ENCODE results near the gene SEMA3B.

The SEMA3B gene

DNA sequence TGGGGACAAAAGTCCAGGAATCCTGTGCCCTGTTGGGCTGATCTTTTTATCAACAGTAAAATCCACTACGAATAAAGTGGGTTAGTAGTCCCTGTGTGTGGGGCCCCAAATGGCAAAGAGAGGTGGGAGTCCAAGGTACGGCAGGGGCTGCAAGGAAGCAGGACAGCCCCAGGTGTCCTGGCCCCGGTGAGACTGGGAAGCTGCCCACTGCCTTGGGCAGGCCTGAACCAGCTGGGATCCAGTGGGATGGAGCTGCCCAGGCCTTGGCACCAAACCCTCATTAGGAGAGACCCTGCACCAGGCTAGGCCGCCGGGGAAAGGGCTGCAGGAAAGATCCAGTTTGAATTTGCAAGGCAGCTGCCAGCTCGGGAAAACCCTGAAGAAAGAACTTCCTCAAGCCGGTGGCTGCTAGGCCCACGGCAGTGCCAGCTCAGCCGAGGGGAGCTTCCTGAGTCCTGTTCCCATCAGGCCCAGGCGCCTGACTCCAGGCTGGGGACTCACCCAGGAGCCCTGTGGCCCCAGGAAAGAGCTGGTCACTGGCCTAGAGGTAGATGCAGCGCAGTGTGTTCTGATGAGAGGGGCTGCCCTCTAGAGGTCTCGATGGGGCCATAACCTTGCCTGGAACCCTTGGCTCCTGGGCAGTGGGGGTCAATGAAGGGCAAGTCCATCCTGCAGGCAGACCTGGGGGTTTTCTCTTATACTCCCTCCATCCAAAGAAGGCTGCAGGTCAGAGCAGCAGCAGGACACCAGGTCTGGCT lies 47.4 kb upstream of the SEMA3B start (continued):
- TF ChIP-seq, protein P1, sequence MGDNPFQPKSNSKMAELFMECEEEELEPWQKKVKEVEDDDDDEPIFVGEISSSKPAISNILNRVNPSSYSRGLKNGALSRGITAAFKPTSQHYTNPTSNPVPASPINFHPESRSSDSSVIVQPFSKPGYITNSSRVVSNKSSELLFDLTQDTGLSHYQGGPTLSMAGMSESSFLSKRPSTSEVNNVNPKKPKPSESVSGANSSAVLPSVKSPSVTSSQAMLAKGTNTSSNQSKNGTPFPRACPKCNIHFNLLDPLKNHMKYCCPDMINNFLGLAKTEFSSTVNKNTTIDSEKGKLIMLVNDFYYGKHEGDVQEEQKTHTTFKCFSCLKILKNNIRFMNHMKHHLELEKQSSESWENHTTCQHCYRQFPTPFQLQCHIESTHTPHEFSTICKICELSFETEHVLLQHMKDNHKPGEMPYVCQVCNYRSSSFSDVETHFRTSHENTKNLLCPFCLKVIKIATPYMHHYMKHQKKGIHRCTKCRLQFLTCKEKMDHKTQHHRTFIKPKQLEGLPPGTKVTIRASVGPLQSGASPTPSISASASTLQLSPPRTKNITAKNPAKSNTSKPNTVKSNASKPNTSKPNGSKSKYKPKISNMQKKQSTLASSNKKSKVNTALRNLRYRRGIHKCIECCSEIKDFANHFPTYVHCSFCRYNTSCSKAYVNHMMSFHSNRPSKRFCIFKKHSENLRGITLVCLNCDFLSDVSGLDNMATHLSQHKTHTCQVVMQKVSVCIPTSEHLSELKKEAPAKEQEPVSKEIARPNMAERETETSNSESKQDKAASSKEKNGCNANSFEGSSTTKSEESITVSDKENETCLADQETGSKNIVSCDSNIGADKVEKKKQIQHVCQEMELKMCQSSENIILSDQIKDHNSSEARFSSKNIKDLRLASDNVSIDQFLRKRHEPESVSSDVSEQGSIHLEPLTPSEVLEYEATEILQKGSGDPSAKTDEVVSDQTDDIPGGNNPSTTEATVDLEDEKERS (tag by site-specific recombination; IDR thresholded peaks at IDR 0.05), result no peak
- no peak for TF ChIP-seq GLIS2 (tag by site-specific recombination; IDR thresholded peaks at IDR 0.05)

DNA sequence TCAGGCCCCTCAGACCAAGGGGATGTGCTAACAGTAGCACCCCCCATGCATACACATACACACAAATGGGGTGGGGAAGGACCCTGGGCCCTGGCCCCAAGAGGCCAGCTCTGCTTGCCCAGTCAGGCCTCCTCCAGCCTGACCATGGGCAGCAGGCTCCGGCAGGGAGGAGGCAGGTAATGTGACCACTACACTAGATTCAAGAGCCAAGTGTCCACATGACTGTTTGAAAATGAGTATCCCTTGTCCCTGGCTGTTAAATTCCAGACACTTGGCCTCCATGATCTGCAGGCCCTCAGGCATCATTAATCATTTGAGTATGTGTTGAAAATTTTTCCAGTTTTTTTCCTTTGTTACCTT lies 46.8 kb upstream of the SEMA3B start:
- CTCF ChIA-PET, result interaction anchor here (0.6 to 17.6 kb wide), 2 partner anchors 29 to 111 kb away, joined by 5 to 237 read pairs; partner anchors contain the start of gene GNAT1
- Histone ChIP-seq H3K4me1 (ENCODE audit: control insufficient read depth, insufficient read depth, low read length) (no peaks in the 10 kb centered on the region), H3K36me3 (ENCODE audit: control insufficient read depth in 2 of 2, insufficient read depth in 1 of 2, low read length in 2 of 2) (peaks cover 0 to 5% of the 10 kb centered on the region in 2 experiments; a peak in 1 of 3 replicates), H3K9me3 (ENCODE audit: control insufficient read depth, insufficient read depth, low read depth, low read length) (no peaks in the 10 kb centered on the region), H3K4me3 (ENCODE audit: low read depth, low read length) (no peak overlapping the region), H3K27ac (ENCODE audit: extremely low read depth, low read depth, low read length) (no peak overlapping the region)
- POLR2A ChIA-PET, result interaction anchor here (0.6 kb wide), 1 partner anchor 1278 kb away, joined by 4 read pairs; no protein-coding TSS in a partner anchor
- TF ChIP-seq PRDM1 (tag by site-specific recombination; IDR thresholded peaks at IDR 0.05) (no peak), ZNF843 (tag by site-specific recombination; IDR thresholded peaks at IDR 0.05) (no peak), ZFP41 (tag by site-specific recombination; IDR thresholded peaks at IDR 0.05; ENCODE audit: borderline replicate concordance) (no peak), ZBTB8A (tag by site-specific recombination; IDR thresholded peaks at IDR 0.05) (no peak), ZNF311 (tag by site-specific recombination; IDR thresholded peaks at IDR 0.05; ENCODE audit: borderline replicate concordance) (no peak)

DNA sequence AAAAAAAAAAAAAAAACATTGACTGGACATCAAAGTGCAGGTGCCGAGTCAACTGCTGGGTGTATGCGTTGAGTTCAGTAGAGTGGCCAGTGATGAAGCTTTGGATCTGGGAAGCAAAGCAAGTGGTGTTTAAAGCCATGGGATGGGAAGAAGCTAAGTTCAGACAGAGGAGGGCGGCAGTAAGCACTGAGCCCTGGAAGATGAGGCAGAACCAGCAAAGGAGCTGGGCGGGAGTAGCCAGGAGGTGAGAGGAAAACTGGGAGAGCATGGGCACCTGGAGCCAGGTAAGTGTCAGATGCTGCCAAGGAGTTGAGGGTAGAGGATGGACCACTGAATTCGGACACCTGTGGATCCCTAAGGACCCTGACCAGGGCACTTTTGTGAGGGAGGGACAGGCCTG lies 44.3 kb upstream of the SEMA3B start:
- Histone ChIP-seq H3K4me1 (ENCODE audit: control insufficient read depth, insufficient read depth, low read length) (no peaks in the 10 kb centered on the region), H3K27ac (ENCODE audit: extremely low read depth, low read depth, low read length) (no peak overlapping the region), H3K9me3 (ENCODE audit: control insufficient read depth, insufficient read depth, low read depth, low read length) (no peaks in the 10 kb centered on the region), H3K36me3 (ENCODE audit: control insufficient read depth in 2 of 2, insufficient read depth in 1 of 2, low read length in 2 of 2) (no peaks in the 10 kb centered on the region), H3K4me3 (ENCODE audit: low read depth, low read length) (no peak overlapping the region)
- TF ChIP-seq YY1 (tag by site-specific recombination; IDR thresholded peaks at IDR 0.05) (no peak), ZNF776 (tag by site-specific recombination; IDR thresholded peaks at IDR 0.05; ENCODE audit: borderline replicate concordance) (no peak), ZNF670 (tag by site-specific recombination; IDR thresholded peaks at IDR 0.05; ENCODE audit: low read depth) (no peak), ZNF121 (tag by site-specific recombination; IDR thresholded peaks at IDR 0.05) (no peak), ZBTB1 (tag by site-specific recombination; IDR thresholded peaks at IDR 0.05) (no peak)
- TF ChIP-seq, protein P2, sequence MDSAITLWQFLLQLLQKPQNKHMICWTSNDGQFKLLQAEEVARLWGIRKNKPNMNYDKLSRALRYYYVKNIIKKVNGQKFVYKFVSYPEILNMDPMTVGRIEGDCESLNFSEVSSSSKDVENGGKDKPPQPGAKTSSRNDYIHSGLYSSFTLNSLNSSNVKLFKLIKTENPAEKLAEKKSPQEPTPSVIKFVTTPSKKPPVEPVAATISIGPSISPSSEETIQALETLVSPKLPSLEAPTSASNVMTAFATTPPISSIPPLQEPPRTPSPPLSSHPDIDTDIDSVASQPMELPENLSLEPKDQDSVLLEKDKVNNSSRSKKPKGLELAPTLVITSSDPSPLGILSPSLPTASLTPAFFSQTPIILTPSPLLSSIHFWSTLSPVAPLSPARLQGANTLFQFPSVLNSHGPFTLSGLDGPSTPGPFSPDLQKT (IDR thresholded peaks at IDR 0.05; ENCODE audit: borderline replicate concordance, low read depth, low read length), result no peak
- TF ChIP-seq, protein P3, sequence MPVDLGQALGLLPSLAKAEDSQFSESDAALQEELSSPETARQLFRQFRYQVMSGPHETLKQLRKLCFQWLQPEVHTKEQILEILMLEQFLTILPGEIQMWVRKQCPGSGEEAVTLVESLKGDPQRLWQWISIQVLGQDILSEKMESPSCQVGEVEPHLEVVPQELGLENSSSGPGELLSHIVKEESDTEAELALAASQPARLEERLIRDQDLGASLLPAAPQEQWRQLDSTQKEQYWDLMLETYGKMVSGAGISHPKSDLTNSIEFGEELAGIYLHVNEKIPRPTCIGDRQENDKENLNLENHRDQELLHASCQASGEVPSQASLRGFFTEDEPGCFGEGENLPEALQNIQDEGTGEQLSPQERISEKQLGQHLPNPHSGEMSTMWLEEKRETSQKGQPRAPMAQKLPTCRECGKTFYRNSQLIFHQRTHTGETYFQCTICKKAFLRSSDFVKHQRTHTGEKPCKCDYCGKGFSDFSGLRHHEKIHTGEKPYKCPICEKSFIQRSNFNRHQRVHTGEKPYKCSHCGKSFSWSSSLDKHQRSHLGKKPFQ (tag by site-specific recombination; IDR thresholded peaks at IDR 0.05), result no peak
- TF ChIP-seq, protein P4, sequence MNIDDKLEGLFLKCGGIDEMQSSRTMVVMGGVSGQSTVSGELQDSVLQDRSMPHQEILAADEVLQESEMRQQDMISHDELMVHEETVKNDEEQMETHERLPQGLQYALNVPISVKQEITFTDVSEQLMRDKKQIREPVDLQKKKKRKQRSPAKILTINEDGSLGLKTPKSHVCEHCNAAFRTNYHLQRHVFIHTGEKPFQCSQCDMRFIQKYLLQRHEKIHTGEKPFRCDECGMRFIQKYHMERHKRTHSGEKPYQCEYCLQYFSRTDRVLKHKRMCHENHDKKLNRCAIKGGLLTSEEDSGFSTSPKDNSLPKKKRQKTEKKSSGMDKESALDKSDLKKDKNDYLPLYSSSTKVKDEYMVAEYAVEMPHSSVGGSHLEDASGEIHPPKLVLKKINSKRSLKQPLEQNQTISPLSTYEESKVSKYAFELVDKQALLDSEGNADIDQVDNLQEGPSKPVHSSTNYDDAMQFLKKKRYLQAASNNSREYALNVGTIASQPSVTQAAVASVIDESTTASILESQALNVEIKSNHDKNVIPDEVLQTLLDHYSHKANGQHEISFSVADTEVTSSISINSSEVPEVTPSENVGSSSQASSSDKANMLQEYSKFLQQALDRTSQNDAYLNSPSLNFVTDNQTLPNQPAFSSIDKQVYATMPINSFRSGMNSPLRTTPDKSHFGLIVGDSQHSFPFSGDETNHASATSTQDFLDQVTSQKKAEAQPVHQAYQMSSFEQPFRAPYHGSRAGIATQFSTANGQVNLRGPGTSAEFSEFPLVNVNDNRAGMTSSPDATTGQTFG (tag by site-specific recombination; IDR thresholded peaks at IDR 0.05; ENCODE audit: borderline replicate concordance), result no peak
- POLR2A ChIA-PET, result interaction anchor here (1.0 kb wide), 1 partner anchor 20 kb away, joined by 8 read pairs; no protein-coding TSS in a partner anchor
- CTCF ChIA-PET, result interaction anchor here (0.5 to 17.6 kb wide), 13 partner anchors 12 to 101 kb away, joined by 3 to 237 read pairs (median 4); partner anchors contain the start of genes GNAI2 and GNAT1
